WERI-Rb-1 (cell line): Measurements from ENCODE around the gene TMEM168.

ENCODE experiments used
- DNase-seq: peaks from one replicate; pipeline ENCODE4 v3.0.0-alpha.2; 2020
- H3K27ac ChIP-seq: fragments of 250-450 bp; sonication (Bioruptor Pico); 2 replicates; pipeline ENCODE4 v1.5.1; 2020; ENCODE audit warnings: mild to moderate bottlenecking, moderate library complexity
- H3K27me3 ChIP-seq: fragments of 250-450 bp; sonication (Bioruptor Pico); 2 replicates; pipeline ENCODE4 v1.5.1; 2021; ENCODE audit warnings: mild to moderate bottlenecking, low read depth, moderate library complexity; ENCODE audit not compliant: insufficient read depth, severe bottlenecking
- H3K36me3 ChIP-seq: fragments of 250-450 bp; sonication (Bioruptor Pico); 2 replicates; pipeline ENCODE4 v1.5.1; 2020; ENCODE audit warnings: mild to moderate bottlenecking, moderate library complexity
- H3K4me3 ChIP-seq: 2 replicates; pipeline ENCODE4 v1.5.1; 2011; ENCODE audit warnings: low read depth, mild to moderate bottlenecking, control low read depth, low read length
- H3K9me3 ChIP-seq: fragments of 250-450 bp; sonication (Bioruptor Pico); 2 replicates; pipeline ENCODE4 v1.5.1; 2021; ENCODE audit warnings: mild to moderate bottlenecking, moderate library complexity; ENCODE audit not compliant: severe bottlenecking
- TF ChIP-seq, protein P1 (sequence below): IDR thresholded peaks from 2 replicates; pipeline ENCODE4 v1.5.1; 2011; ENCODE audit warnings: low read depth, mild to moderate bottlenecking, control low read depth, inconsistent platforms, low read length

The TMEM168 gene

DNA sequence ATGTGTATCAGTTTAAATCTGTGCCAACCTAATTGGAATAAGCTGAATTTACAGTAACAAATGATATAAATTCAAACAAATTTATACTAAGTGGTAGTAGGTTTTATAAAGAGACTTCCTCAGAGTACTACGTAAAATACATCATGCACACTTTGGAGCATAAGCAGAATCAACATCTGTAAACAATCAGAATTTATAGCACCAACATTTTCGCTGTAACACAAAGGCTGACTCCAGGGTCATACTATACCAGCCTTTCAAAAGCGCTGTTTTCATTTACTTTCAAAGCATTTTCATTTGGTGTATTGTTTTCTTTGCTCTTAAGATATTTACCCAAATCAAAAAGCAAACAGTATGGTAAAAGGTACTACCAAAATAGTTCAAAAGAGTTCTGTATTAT lies 29.3 kb upstream of the TMEM168 start:
- Histone ChIP-seq H3K27ac (no peak overlapping the region), H3K36me3 (peaks cover 3% of the 10 kb centered on the region; the same call in 1 of the 2 replicates), H3K9me3 (no peaks in the 10 kb centered on the region), H3K4me3 (no peak overlapping the region), H3K27me3 (no peaks in the 10 kb centered on the region)
- TF ChIP-seq, protein P1, sequence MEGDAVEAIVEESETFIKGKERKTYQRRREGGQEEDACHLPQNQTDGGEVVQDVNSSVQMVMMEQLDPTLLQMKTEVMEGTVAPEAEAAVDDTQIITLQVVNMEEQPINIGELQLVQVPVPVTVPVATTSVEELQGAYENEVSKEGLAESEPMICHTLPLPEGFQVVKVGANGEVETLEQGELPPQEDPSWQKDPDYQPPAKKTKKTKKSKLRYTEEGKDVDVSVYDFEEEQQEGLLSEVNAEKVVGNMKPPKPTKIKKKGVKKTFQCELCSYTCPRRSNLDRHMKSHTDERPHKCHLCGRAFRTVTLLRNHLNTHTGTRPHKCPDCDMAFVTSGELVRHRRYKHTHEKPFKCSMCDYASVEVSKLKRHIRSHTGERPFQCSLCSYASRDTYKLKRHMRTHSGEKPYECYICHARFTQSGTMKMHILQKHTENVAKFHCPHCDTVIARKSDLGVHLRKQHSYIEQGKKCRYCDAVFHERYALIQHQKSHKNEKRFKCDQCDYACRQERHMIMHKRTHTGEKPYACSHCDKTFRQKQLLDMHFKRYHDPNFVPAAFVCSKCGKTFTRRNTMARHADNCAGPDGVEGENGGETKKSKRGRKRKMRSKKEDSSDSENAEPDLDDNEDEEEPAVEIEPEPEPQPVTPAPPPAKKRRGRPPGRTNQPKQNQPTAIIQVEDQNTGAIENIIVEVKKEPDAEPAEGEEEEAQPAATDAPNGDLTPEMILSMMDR: no peak
- no peak for DNase-seq

DNA sequence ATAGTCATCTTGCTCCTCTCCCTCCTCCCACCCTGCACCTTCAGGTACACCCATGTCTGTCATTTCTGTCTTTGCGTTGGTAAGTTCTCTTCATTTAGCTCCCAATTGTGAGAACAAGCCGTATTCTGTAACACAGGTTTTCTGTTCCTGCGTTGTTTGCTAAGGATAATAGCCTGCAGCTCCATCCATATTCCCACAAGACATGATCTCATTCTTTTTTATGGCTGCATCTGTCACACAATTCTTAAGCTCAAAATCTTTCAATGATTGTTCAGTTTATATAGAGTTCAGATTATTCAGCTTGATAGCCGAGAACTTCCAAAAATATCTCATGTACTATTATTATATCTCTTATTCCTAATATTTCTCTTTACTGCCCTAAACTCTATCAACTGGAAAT lies 16.0 kb upstream of the TMEM168 start:
- no peak for DNase-seq
- Histone ChIP-seq H3K27me3 (no peaks in the 10 kb centered on the region), H3K36me3 (no peaks in the 10 kb centered on the region), H3K4me3 (no peak overlapping the region), H3K9me3 (no peaks in the 10 kb centered on the region), H3K27ac (no peak overlapping the region)
- TF ChIP-seq, protein P1: no peak

DNA sequence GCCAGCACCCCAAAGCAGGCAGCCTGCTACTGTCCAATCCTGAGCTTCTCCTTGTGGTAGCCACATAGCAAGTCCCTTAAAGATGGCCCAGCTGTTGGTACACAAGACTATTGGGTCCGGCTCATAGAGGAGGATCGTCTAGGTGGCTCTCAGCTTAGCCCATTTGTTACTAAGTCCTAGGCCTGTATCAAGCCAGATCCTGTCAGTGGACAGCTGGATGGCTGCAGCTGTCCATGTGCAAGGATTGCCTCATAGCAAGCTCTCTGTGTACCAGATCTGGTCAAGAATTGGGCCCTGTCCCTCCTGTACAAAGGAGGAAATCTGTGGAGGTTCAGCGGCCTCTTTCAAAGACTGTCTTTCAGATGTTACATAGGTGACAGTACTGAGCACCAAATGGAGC lies 12.2 kb upstream of the TMEM168 start:
- TF ChIP-seq, protein P1: no peak

DNA sequence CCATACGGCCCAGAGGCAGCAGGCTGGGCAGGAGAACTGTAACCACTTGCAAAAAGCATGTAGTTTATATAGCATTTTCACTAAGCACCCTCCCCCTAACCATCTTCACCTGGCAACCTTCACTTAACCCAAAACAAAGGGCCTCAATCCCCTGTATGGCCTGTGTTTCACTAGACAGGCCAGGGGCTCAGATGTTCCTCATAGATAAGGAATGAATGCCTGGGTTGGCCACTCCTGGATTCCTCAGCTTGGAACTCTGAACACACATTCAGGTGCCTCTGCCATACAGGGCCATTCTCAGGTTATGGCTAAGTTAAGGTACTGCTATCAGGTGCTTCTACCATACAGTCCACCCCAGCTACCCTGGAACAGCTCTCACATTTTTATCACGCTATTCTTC lies 10.3 kb upstream of the TMEM168 start:
- TF ChIP-seq, protein P1: no peak
- Histone ChIP-seq H3K36me3 (no peaks in the 10 kb centered on the region), H3K27ac (no peak overlapping the region), H3K4me3 (no peak overlapping the region), H3K27me3 (no peaks in the 10 kb centered on the region), H3K9me3 (no peaks in the 10 kb centered on the region)
- DNase-seq: no peak

More for the DNA sequence above, 12.2 kb upstream of the TMEM168 start:
- no peaks in the 10 kb centered on the region for H3K27me3 ChIP-seq
- H3K36me3 ChIP-seq: no peaks in the 10 kb centered on the region
- H3K9me3 ChIP-seq: no peaks in the 10 kb centered on the region
- H3K27ac ChIP-seq: no peak overlapping the region
- DNase-seq: no peak
- no peak overlapping the region for H3K4me3 ChIP-seq

DNA sequence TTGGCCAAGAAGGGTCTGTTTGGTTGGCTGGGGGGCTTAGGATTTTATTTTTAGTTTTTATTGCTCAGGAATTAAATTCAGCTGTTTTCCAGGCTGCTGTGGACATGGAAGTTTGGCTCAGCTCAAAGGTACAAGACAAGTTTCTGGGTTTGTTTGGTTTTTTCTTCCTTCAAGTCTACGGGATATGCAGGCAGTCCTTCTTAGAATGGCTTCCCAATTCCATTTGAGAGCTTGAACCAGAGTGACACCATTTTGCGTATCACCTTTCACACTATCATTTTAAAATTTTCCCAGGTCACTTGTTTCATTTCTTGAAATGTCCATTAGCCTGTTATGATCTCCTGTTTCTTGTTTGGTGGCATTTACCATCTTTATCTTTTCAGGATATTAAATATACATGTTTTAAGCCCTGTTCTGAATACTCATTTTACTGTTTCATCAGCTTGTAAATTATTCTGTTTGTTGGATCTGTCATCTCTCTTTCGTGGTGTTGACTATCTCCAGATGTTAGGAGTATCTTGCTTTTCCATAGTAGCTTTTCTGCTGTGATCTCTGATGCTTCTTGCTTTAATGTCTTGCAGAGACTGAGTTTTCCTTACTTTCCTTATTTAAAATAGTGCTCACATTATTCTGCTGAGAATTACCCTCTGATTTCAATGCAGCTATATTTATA lies 9.4 kb upstream of the TMEM168 start:
- TF ChIP-seq, protein P1: no peak
- H3K4me3 ChIP-seq: no peak overlapping the region
- DNase-seq: no peak
- no peaks in the 10 kb centered on the region for H3K9me3 ChIP-seq
- H3K27ac ChIP-seq: no peak overlapping the region
- H3K36me3 ChIP-seq: no peaks in the 10 kb centered on the region
- no peaks in the 10 kb centered on the region for H3K27me3 ChIP-seq
